COLO668 (cell line): Measurements from ENCODE around the gene PITPNM3.

Experiments used
- DNase-seq: peaks from one replicate; lab custom pipeline; 2025; ENCODE audit not compliant: unreplicated experiment; lab: John Stamatoyannopoulos, UW

Gene PITPNM3

GRCh38 chr17:6551869-6552531 lies 4.4 kb downstream of the PITPNM3 start:
- DNase-seq, result no peak

DNA sequence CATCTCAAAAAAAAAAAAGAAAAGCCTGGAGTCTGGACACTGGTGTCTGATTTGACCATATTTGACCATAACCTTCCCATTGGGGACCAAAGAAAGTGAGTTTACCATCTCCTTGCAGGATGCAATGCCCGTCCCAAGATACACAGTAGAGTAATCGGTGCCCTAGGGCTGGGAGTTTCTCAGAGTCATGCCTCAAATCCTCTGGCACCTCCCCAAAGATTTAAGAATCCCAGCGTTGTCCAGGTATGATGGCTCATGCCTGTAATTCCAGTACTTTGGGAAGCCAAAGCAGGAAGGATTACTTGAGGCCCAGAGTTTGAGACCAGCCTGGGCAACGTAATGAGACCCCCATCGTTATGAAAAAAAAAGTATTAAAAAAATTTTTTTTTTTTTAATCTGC lies 5.0 kb downstream of the PITPNM3 start:
- no peak for DNase-seq

DNA sequence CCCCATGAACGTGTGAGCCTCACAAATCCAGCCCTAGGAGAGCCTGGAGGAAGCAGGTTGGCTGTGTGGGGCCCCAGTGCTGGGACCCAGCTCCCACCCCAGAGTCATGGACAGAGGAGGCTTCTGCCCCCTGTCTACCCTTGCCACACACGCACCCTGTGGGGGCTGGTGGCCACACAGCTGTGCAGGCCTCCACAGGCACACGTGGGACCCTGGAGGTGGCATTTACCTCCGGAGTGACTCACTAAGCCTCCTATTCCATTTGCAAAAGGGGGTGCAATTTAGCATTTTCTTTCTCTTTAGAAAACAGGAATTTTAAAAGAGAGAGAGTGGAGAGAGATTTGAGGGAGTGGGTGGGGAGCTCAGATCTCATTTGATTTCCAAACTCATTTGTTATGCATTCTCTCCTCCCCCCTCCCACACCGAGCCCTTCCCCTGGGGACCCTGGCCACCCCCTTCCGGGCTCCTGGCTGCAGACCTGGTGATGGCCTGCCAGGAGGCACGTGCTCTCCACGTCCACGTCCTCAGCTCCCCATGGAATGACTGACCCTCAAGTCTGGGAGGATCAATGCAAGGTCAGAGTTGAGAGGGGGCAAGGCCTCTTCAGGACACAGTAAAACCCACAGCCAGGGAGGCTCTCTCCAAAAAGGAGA lies 6.8 kb downstream of the PITPNM3 start:
- no peak for DNase-seq

DNA sequence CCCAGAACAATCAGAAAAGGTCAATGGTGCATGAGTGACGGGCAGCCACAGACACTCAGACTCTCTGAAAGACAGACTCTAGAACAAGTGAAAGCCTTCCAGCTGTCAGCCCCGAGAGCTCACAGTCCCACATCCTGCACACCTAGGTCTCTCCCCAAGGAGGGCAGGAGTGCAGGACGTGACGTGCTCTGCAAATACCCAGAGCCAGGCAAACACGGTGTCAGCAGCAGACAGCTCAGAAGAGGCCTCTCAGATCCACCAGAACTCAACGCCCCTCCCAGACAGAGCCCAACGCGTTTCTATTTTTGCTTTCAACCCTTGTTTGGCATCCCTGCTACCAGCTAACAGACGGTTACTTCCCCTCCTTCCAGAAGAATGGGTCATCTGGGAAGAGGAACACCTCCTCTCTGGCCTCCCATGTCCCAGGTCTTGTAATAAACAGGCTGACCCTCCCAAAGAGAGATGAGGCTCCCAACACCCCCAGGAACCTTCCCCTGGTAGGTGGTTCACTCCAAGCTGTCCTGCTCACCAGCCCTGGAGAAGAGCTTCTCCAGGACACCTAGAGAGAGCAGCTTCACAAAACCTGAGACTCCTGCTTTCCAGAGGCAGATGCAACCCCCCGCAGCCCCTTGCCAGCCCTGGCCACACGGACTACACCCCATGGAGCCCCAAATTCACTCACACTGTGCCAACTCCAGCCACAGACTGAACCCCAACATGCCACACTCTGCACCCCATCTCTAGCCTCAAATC lies 7.6 kb downstream of the PITPNM3 start:
- DNase-seq, result no peak

- DNase-seq, result no peak
Measured at GRCh38 chr17:6548034-6548433, 8.3 kb downstream of the PITPNM3 start.

GRCh38 chr17:6547336-6547735 lies 9.0 kb downstream of the PITPNM3 start:
- DNase-seq, result peak; percentile 2

DNA sequence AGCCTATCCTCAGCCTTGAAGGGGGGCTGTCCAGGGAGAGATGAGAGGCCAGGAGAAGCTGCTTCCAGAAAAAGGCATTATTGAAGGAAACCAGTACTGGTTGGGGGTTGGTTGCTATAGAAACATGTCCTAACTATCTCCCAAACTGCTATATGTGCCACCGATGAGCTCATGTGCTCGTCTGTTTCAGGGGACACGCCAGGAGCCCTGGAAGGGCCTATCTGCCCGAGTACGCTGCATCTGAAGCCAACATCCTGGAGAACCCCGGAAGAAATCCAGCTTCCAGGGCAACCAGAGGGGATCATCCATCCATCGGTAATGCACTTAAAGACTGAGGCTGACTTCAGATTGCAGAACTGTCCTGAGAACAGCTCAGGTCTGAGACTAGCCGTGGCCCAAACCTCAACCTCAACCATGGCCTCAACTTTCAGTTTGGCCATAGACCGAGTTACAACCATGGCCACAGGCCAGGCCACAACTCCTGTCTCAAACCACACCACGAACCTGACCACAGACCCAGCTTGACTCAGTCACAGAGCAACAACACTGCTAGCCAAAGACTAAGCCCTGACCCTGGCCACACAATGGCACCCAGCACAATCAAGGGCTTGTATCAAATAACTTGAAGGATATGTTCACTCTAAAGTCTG lies 10.2 kb downstream of the PITPNM3 start:
- DNase-seq, result no peak

- no peak for DNase-seq
Measured at GRCh38 chr17:6545291-6545690, 11.1 kb downstream of the PITPNM3 start.

DNA sequence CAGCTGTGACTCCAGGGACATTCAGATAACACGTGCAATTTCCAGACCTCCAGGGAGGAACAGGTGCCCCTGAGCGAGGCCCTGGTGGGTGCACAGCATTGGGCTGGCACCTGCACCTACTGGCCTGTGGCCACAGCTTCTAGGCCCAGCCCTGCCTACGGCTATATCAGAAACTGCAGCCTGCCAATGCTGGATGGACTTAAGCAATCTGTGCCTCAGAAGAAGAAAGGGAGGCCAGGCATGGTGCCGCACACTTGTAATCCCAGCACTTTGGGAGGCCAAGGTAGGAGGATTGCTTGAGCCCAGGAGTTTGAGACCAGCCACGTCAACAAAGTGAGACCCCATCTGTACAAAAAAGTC lies 12.4 kb downstream of the PITPNM3 start:
- no peak for DNase-seq

DNA sequence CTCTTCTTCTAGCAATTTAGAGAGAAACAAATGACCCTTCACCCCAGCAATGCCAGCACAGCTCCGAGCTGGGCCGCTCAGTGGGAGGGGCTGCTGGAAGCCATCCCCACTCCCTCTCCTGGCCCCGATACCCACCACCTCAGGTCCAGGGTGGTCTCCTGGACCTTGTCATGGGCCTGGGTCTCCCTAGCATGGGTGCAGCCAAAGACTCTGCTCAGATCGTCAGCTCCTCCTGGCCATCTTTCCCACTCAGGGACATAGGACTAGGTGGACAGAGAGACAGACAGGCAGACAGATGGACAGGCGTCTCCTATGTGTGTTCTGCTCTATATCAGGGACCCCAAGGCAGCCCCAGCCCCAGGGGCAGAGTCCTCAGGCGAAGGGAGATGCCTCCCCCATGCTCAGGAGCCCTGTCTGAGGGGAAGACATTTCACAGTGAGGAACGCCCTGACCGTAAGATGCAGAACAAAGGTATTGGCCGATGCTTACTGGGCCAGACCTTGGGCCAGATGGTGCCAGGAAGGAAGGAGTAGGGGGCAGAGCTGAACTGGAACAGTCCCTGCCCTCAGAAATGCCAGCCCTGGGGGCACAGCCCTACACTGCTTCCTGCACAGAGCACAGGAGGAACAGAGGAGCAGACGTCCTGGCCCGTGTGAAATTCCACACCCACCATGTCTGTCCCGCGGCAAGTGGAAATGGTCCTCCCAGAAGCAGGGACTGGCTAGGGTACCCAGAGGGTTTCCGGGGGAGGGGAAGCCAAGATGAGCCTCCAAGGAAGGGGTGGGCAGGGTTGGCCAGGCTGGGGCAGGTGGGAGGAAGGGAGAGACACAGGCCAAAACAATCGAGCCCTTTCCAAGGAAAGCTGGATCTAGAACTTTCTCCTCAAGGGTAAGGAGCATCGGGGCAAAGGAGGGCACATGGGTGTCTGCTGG lies 13.0 kb downstream of the PITPNM3 start:
- no peak for DNase-seq

DNA sequence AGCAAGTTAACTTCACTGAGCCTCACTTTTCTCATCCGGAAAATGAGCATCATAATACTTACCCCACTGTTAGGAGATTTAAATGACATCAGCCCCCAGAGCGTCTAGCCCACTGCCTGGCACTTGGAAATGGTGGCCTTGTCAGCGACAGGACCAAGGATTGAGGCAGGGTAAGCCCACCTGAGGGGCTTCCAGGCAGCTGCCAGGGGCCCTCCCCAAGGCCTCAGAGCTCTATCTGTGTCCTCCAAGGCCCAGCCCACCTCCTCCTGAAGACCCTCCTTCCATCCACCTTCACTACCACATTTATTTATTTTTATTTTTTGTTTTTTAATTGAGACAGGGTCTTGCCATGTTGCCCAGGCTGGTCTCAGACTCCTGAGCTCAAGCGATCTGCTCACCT lies 13.8 kb downstream of the PITPNM3 start:
- no peak for DNase-seq

- DNase-seq, result no peak
Measured at GRCh38 chr17:6541886-6542285, 14.5 kb downstream of the PITPNM3 start.

DNA sequence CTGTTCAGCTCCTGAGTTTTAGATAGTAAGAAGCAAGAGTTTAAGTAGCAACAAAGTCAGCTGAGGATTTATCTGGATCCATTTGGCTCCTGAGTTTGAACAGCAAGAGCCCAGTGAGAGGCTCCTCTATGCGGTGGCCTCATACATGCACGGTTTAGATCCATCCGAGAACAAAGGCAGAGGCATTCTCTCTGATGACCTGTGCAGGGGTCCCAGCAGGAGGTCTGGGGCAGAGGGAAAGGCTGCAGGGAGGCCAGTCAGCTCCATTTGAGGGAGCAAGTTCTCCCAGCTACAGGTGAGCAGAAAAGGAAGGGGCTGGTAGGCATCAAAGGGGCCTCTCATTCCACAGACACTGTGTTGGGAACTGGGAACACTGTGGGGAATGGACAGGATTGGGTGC lies 16.5 kb downstream of the PITPNM3 start:
- no peak for DNase-seq

DNA sequence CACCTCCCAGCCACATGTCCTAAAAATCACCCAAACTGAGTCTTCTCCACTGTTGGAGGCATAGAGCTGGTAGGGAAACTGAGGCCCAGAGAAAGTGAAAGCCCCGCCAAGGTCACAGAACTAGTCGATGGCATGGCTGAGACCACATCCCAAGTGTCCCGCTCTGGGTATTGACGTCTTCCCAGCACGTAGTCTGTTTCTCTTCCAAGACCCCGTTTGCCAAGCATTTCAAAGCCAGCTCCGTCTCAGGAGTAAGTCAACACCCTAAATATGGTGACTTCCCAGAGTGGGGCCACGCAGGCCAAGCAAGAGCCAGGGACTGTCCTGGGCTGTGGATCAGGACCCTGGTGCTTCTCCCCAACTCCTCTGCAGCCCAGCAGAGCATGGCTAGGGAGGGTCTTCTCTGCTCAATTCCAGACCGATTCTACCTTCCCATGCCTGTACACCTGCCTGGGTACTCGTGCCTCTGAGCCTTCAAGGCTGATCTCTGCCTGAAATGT lies 19.7 kb downstream of the PITPNM3 start:
- no peak for DNase-seq

DNA sequence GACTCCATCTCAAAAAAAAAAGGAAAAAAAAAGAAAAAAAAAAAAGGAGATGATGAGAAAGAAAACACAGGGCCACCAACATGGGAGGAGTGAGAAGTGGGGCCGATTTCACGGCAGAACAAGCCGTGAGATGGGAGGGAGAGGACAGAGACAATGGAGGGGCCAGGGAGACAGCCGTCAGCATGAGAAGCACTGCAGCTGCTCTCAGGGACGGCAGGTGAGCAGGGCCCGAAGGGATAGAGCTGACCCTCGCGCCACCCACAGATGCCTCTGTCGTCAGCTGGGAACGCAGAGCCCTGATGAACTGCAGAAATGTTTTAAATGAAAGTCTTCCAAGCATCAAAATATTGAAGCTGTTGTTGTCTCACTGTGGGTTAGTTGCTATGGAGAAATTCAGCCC lies 20.3 kb downstream of the PITPNM3 start:
- DNase-seq, result no peak

DNA sequence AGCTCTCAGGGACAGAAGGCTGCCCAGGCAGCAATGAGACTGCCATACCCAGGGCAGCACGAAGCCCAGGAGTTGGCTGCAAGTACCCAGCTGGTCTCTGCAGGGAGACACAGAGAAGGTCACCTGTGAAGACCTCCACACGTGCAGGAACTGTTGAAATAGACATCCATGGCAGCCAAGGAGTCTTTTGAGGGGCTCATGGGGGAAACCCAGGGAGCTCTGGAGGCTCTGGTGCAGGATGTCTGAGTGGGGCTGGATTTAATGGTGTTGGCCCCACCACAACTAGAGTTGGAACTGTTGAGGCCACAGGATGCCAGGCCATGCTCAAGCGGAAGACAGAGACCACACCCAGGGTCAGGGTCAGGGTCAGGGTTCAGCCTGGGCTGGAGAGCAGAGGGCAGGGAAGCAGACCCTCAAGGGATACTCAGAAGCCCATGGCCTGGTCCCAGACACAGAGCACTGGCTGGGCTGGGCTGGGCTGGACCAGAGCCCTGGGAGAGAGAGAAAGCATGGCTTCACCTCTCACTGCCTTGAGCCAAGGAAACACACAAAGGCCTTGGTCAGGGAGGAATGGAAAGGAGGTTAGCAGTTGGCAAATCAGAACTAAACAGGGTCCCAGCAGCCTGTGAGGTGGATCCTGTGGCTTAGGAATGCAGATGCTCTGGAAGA lies 21.4 kb downstream of the PITPNM3 start:
- DNase-seq, result no peak

- no peak for DNase-seq
Measured at GRCh38 chr17:6532441-6532885, 23.9 kb downstream of the PITPNM3 start.

DNA sequence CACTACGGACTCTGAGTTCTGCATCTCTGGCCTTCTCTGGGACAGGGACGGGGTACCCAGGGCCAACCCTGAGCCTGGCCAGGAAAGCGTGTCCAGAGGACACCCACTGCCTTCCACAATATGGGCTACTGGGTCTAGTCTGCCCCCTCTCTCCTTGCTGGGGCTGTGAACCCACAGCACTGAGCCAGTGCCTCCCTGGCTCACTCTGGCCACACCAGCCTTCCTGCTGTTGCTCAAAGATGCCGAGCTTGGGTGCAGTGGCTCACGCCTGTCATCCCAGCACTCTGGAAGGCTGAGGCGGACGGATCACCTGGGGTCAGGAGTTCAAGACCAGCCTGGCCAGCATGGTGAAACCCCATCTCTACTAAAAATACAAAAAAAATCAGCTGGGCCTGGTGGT lies 24.8 kb downstream of the PITPNM3 start:
- DNase-seq, result no peak

DNA sequence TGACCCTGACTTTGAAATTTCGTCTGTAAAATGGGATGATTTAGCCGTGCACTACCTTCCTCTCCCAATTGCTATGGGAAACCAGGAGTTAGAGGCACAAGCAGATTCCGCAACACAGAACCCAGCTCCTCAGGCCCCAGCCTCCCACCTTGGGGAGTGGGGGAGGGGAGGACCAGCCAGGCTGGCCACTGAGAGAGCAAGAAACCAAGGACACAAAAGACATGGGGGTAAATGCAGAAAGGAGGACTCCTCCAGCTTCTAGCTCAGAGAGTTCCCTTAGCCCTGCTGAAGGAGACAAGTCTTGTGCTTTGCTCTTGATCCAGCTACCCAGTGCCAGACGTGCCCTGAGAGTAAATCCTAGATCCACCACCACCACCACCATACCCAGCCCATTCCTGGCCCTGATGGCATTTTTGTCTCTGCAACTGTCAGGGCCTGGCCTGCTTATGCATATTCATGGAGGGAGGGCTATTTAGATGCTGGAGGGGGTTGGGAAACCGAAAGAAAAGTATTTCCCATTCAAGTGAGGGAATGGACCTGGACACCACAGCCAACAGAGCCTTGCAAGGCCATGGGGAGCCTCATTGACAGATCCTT lies 25.9 kb downstream of the PITPNM3 start:
- no peak for DNase-seq

DNA sequence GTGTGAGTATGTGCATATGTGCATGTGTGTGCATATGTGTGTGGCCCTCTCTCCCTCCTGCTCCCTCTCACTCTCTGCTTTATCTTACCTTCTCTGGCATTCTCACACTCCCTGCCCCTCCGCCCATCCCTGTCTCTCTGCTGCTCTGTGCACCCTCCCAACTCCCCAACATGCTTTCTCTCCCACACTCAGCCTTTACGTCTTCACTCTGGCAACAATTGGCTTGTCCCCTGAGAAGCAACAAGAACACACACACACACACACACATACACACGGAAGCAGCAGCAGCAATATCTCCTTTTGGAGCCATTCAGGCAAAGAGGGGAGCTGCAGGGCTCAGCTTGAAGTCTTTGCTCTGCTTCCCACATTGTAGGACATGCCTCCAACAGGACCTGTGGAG lies 27.8 kb downstream of the PITPNM3 start:
- DNase-seq, result no peak
